Stimulated activated CD4-positive, alpha-beta T cell treated with anti-CD3 and anti-CD28 coated beads, Interleukin-2, amount 100 ng/mL, for 4 hours (primary cell): Measurements from ENCODE around the gene TIPARP.

Source experiments
- DNase-seq: peaks from one replicate; pipeline ENCODE4 v3.0.0-alpha.2; 2020; ENCODE audit warnings: low read depth

The TIPARP gene

DNA sequence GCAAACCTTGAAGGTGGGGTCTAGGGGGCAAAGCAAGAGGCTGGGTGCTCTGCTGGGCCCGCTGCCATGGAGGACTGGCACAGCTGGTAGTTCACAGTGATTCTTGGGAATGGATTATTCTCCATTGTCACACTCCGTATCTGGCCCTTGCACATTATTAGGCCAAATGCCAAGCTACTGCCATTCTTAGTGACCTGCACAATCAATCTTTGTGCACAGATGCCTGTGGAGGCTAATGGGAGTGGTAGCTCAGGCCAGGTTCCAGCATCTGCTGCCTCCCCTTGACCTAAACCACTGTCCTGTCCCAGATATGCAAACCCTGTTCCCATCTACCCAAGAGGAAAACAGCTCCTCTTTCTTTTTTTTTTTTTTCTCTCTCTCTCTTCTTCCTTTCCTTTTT lies 67.5 kb downstream of the TIPARP start:
- DNase-seq, result no peak

DNA sequence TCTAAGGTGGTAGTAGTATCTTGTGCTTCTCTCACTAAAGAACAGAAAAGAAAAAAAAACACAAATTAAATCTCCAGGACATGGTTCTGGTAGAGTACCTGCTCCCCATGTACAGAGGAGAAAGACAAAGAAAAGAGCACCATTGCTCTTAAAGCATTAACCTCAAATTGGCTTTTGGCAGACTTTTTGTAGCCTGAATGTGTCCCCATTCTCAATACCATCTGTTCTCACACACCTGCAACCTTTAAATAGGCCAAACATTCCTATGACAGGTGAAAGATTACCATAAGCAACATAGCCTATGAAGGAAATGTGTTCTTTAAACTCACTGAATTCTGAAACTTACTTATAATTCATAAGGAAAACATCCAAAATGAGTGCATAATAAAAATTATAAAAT lies 68.0 kb downstream of the TIPARP start:
- DNase-seq, result no peak

DNA sequence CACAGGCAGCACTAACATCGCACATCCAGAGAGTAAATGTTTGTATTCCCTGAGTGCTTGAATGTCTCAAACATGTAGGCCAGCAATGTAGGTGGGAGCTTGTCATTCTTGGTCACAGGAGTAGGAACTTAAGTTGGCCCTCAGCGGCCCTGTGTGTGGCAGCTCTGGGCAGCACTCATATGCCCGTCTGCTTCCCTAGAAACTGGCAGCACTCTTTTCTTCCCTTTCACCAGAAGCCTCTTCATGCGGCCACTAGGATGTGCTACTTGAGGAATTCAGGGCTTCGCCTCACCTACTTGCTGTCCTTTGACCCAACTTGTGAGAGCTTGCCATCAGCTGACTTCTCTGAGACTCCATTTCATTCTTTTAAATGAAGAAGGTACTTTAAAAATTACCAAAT lies 69.5 kb downstream of the TIPARP start:
- no peak for DNase-seq

DNA sequence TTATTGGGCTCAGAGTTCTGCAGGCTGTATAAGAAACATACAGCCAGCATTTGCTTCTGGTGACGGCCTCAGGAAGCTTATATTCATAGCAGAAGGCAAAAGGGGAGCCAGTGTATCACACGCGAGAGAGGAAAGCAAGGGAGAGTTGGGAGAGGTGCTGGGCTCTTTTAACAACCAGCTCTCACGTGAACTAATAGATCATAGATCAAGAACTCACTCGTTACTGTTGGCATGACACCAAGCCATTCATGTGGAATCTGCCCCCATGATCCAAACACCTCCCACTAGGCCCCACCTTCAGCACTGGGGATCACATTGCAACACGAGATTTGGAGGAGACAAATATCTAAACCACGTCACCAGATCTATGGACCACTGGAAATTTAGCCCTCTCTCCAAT lies 70.2 kb downstream of the TIPARP start:
- no peak for DNase-seq

DNA sequence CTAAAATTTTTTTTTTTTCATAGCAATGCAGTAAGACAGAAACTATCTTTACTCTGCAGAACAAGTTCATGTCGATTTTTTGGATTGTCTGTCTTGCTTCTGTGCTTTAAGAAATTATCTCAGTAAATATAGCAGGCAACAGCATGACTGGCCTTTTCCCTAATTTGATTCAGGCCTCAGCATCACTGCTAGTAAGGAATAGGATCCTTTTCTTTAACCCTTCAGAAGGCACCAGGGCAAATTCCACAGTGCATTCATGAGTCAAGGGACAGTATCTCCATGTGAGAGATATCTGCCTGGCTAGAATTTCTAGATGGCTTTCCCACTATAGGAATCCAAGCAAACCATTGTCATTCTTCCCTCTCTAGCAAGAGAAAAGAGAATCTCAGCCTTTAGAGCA lies 71.4 kb downstream of the TIPARP start:
- DNase-seq, result no peak

DNA sequence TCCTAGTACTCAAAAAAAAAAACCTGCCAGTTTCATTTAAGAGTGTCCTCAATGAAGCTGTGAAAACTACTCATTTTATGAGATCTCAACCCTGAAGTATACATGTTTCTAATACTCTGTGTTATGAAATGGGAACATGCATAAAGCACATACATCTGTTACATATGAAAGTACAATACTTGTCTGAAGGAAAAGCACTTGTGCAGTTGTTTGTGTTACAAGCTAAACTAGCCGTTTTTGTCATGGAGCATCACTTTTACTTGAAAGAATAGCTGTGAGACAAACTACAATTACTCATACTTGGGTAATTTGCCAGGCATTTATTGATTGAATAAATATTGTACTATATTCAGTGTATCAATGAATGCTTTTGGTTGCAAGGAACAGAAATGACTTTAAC lies 72.7 kb downstream of the TIPARP start:
- DNase-seq, result no peak

DNA sequence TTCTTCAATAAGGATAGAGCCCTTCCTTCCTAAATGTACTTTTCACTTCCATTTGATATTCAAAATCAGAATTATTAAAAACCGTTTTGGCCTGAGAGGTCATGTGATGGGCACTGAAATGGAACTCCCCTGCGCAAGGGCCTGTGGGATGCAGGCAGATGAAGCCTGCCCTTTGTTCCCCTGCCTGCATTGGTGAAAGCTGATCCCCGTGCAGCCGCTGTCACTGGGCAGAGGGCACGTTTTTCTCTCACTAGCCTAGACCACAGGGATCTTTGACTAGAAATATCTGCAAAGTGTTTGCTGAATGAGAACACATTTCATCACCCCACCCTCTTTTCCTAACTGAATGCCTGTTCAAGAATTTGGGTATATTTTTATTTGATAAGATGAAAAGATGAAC lies 74.9 kb downstream of the TIPARP start:
- no peak for DNase-seq

DNA sequence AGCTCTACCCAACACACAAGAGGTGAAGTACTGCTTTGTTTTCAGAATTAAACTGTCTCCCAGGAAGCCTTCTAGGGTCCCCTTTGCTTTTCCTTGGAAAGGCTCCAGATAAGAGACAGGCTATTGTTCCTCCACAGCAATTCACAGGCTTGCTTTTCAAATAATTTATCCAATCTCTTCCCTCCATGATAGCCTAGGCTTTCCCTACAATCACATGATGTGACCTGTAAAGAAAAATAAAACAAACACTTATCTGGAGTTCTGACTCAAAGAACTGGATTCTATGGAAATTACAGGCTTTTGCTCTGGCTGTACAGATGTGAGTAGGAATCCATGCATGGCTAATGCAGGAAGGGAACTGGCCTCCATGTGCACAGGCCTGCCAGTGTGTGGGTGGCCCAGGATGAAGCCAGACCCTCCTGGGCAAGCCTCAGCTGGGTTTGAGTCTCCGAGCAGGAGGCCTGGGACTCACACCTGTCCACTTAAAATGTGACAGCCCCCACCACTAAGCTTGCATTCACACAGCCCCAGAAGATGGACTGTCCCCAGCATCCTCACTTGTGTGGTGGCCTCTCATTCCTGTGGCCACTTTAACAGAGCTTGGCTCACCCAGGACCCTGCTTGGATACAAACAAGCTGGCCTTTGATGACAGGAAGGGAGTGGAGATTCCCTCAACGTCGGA lies 75.9 kb downstream of the TIPARP start:
- no peak for DNase-seq

DNA sequence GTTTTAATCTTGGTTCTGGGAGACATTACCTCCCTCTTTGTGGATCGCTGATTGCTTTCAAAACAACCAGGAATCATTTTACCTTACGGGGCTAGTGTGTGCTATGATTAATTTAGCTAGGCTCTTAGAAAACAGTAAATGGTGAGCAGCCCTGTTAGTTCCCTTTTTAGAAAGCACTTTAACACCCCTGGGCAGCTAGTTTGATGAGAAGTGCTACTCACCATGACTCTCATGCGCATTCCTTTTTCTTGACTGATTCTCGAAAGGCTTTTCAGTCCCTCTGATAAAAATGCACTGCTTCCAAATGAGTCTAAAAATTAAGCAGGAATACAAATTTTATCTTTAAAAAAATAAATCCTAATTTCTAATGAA lies 76.5 kb downstream of the TIPARP start:
- no peak for DNase-seq

DNA sequence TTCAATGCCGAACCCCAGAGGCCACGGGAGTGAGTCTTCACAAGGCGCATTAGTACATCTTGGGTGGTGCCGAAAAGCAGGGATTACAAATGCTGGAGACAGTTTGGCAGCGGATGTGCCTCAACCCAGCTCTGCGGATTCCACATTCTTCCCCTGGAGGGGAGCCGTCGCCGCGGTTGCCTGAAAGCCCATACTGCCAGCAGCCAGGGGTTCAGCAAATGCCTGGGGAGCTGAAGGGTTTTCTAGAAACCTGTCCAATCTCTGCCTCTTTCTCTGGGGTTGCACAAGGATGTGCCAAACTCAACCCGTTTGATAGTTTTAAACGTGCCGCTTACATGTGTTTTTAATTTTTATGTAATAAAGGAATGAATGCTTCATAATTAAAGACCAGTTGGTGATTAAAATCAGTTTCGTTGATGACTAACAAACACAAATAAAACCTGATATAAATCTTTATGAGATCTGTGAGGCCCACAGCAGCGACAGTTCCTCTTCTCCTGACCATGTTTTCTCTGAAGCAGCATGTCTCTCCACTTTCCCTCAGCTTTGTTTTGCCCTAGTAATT lies 77.2 kb downstream of the TIPARP start:
- no peak for DNase-seq
